Measurements from ENCODE around the gene SYF2. TPM values are rescaled to one million over a fixed set of nuclear protein-coding genes. Genes with fewer than 3 reads are reported as not detected.

Gene SYF2
- total and polyA plus RNA-seq, 2 of the 4 experiments (the other 2 are of a cell fraction): 8.6 to 19.5 TPM

DNA sequence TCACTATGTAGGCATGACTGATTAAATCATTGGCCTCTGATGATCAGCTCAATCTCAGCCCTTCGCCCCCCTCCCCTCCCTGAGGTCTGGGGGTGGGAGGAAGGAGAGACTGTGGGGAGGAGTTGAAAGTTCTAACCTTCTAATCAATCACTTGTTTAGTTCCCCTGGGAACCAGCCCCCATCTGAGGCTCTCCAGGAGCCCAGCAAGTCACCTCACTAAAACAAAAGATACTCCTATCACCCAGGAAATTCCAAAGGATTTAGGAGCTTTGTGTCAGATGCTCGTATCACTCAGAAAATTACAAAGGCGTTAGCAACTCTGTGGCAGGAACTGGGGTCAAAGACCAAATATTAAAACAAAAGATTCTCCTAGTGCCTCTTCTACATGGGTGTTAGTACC is 21.6 kb downstream of the SYF2 start:
- H2BK20ac ChIP-seq (ENCODE audit: low read depth, low read length): no peak overlapping the region
- POLR2A ChIA-PET (ENCODE audit: unreplicated experiment): no interaction called here

More for the DNA sequence above, 21.6 kb downstream of the SYF2 start:
- dilution Hi-C loops (cut with HindIII; ENCODE audit: low sequenced_read_pairs, unreplicated experiment): loop anchor here (25.0 kb wide), 1 partner anchor 548 kb away; no protein-coding TSS in a partner anchor
- Histone ChIP-seq H4K5ac (ENCODE audit: low read depth, low read length) (no peak overlapping the region), H3K9ac (ENCODE audit: low read depth, low read length) (no peak overlapping the region), H4K8ac (ENCODE audit: low read depth in 2 of 2, low read length in 2 of 2) (no peak overlapping the region), H3K9me3 (ENCODE audit: control insufficient read depth, insufficient read depth, low read length) (no peaks in the 10 kb centered on the region), H2AK5ac (ENCODE audit: low read depth, low read length) (no peak overlapping the region), H4K20me1 (ENCODE audit: insufficient read depth, low read length) (no peaks in the 10 kb centered on the region), H3K9me1 (ENCODE audit: insufficient read depth, low read length) (no peaks in the 10 kb centered on the region), H3K36me3 (ENCODE audit: control insufficient read depth, insufficient read depth, low read length) (no peaks in the 10 kb centered on the region), H3K4me3 (ENCODE audit: insufficient read depth, low read depth, low read length) (no peak overlapping the region), H3K79me1 (ENCODE audit: low read depth in 1 of 2, low read length in 2 of 2) (no peaks in the 10 kb centered on the region), H3K23ac (ENCODE audit: low read depth, low read length) (no peak overlapping the region), H3K14ac (replicated peaks; ENCODE audit: low read depth, low read length) (no peak overlapping the region), H3K56ac (ENCODE audit: extremely low read depth, insufficient read depth, low read length) (no peak overlapping the region), H3K27ac (ENCODE audit: insufficient read depth, low read length) (no peak overlapping the region), H2AK9ac (replicated peaks; ENCODE audit: low read depth, low read length, poor library complexity) (no peak overlapping the region), H4K91ac (ENCODE audit: insufficient read depth, low read depth, low read length) (no peak overlapping the region), H3K4ac (ENCODE audit: low read depth, low read length) (no peak overlapping the region), H3K4me2 (ENCODE audit: low read depth, low read length) (no peak overlapping the region), H2AFZ (replicated peaks; ENCODE audit: low read length, poor library complexity) (no peak overlapping the region), H3K18ac (ENCODE audit: low read depth, low read length) (no peak overlapping the region), H3K27me3 (ENCODE audit: control insufficient read depth, insufficient read depth, low read length) (peaks cover 36% of the 10 kb centered on the region), H2BK5ac (ENCODE audit: low read depth, low read length, poor library complexity, severe bottlenecking) (no peak overlapping the region), H2BK120ac (ENCODE audit: low read depth, low read length) (no peak overlapping the region), H2BK15ac (ENCODE audit: low read depth, low read length) (no peak overlapping the region), H3K4me1 (ENCODE audit: control insufficient read depth, insufficient read depth, low read length) (no peaks in the 10 kb centered on the region)
- ATAC-seq (ENCODE audit: low read depth): no peak
- CTCF ChIA-PET: no interaction called here
- no CpG with 5 or more reads among the region's 3 CpGs for WGBS, 2 experiments (ENCODE audit: extremely low coverage in 2 of 2, insufficient read length in 1 of 2)
- in situ Hi-C loops (cut with MboI; ENCODE audit: low sequenced_read_pairs): no loop called here
- TF ChIP-seq RCOR1 (IDR thresholded peaks at IDR 0.05; ENCODE audit: insufficient replicate concordance, low read length): no peak
- no peak for TF ChIP-seq CEBPB (IDR thresholded peaks at IDR 0.05; ENCODE audit: low read depth, low read length)
- no peak for TF ChIP-seq BHLHE40 (IDR thresholded peaks at IDR 0.05; ENCODE audit: low read depth, low read length)
- no peak for TF ChIP-seq CHD1 (IDR thresholded peaks at IDR 0.05; ENCODE audit: low read depth, low read length)
- no peak for TF ChIP-seq POLR2A (IDR thresholded peaks at IDR 0.05; ENCODE audit: low read depth, low read length)
- no peak for TF ChIP-seq USF2 (IDR thresholded peaks at IDR 0.05; ENCODE audit: low read depth, low read length)
- TF ChIP-seq ELK1 (IDR thresholded peaks at IDR 0.05; ENCODE audit: borderline replicate concordance, low read depth, low read length): no peak
- no TSS peak for BruUV-seq (replicated peaks)
- DNase-seq: no peak
- intact Hi-C loops (cut with micrococcal nuclease): no loop called here
